Peyer's patch (tissue), 4 donors: ENCODE data around the gene MCU.

Experiments
- CTCF ChIP-seq, 6 experiments: fragments of 450-650 bp in 4 of 6; fragments of 200-600 bp in 2 of 6; sonication (generic) in 1 of 6; IDR thresholded peaks; one replicate each; pipeline ENCODE4 v1.5.1; 2017 to 2019; ENCODE audit warnings: antibody characterized with exemption in 6 of 6, mild to moderate bottlenecking in 3 of 6, moderate library complexity in 1 of 6
- POLR2A ChIP-seq, 2 donors: fragments of 450-650 bp; IDR thresholded peaks; one replicate each; pipeline ENCODE4 v1.5.1; 2017; ENCODE audit warnings: antibody characterized with exemption in 2 of 2, mild to moderate bottlenecking in 2 of 2, moderate library complexity in 2 of 2

GRCh38 chr10:72886621-72887020 lies 194.7 kb downstream of the MCU start:
- TF ChIP-seq CTCF (IDR thresholded peaks at IDR 0.05), result no peak
- TF ChIP-seq POLR2A (IDR thresholded peaks at IDR 0.05), result no peak
